ENCODE data around the gene PRTG.
"Not testable (repeated sequence)": the region's sequence is repeated elsewhere in the genome, so short reads cannot be mapped to it uniquely, and the experiment has no call there.

Gene PRTG

GRCh38 chr15:55694652-55695150 lies 48.3 kb downstream of the PRTG start:
- no peak for DNase-seq

GRCh38 chr15:55693116-55693515 lies 49.8 kb downstream of the PRTG start:
- DNase-seq: not testable (repeated sequence)

GRCh38 chr15:55687792-55688191 lies 55.2 kb downstream of the PRTG start:
- no peak for DNase-seq

GRCh38 chr15:55685286-55685685 lies 57.7 kb downstream of the PRTG start:
- DNase-seq: no peak

GRCh38 chr15:55683376-55683775 lies 59.6 kb downstream of the PRTG start:
- DNase-seq: no peak

- DNase-seq: no peak
Measured at GRCh38 chr15:55681631-55682030, 61.3 kb downstream of the PRTG start.

GRCh38 chr15:55676507-55676906 lies 66.4 kb downstream of the PRTG start:
- DNase-seq: no peak

GRCh38 chr15:55673287-55673686 lies 69.7 kb downstream of the PRTG start:
- DNase-seq: no peak

- DNase-seq: no peak
Measured at GRCh38 chr15:55669270-55669669, 73.7 kb downstream of the PRTG start.

- DNase-seq: no peak
Measured at GRCh38 chr15:55665605-55666227, 77.2 kb downstream of the PRTG start.

- no peak for DNase-seq
Measured at GRCh38 chr15:55661428-55661827, 81.5 kb downstream of the PRTG start.

GRCh38 chr15:55660153-55660552 lies 82.8 kb downstream of the PRTG start:
- no peak for DNase-seq

GRCh38 chr15:55659481-55659880 lies 83.5 kb downstream of the PRTG start:
- DNase-seq: no peak

- DNase-seq: no peak
Measured at GRCh38 chr15:55658886-55659285, 84.1 kb downstream of the PRTG start.

- no peak for DNase-seq
Measured at GRCh38 chr15:55654561-55655031, 88.4 kb downstream of the PRTG start.

GRCh38 chr15:55652909-55653495 lies 90.0 kb downstream of the PRTG start:
- DNase-seq: no peak

GRCh38 chr15:55652359-55652758 lies 90.6 kb downstream of the PRTG start:
- no peak for DNase-seq

GRCh38 chr15:55649058-55649423 lies 93.9 kb downstream of the PRTG start:
- DNase-seq: no peak

- no peak for DNase-seq
Measured at GRCh38 chr15:55638764-55639163, 104.2 kb downstream of the PRTG start.

- no peak for DNase-seq
Measured at GRCh38 chr15:55637086-55637485, 105.9 kb downstream of the PRTG start.

- no peak for DNase-seq
Measured at GRCh38 chr15:55633731-55634130, 109.2 kb downstream of the PRTG start.

GRCh38 chr15:55632434-55632833 lies 110.5 kb downstream of the PRTG start:
- no peak for DNase-seq

- DNase-seq: no peak
Measured at GRCh38 chr15:55630858-55631257, 112.1 kb downstream of the PRTG start.

GRCh38 chr15:55628369-55628730 lies 114.6 kb downstream of the PRTG start:
- DNase-seq: no peak

Measured in NCI-H1417 treated with DMSO at 0.1 percent for 48 hours (cell line).